NCI-H146 treated with DMSO at 0.1 percent for 48 hours (cell line): Measurements from ENCODE around the gene ESYT1.
A peak's percentile ranks its signal among the peaks of the same experiment; 100 is the strongest.

Source experiments
- DNase-seq: peaks from one replicate; lab custom pipeline; 2025; ENCODE audit not compliant: unreplicated experiment; lab: John Stamatoyannopoulos, UW

ESYT1 gene

DNA sequence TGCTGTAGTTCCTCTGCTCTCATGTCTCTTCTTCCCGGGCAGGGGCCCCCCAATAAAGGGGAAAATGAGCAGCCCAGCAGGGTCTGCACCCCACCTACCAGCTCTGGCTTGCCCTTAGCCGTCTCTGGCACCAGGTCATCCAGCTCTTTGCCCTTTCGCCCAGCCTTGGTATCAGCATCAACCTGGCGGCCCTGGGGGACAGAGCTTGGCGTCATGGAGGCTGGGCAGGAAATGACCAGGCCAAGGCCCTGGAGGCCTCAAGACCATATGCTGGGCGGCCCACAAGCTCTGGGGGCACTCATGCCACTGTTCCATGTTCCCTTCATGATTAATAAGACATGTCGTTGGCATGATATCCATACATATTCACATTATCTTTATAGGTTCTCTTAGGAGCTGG is 44.8 kb downstream of the ESYT1 start:
- no peak for DNase-seq

- DNase-seq, result no peak
Measured at GRCh38 chr12:56178347-56178746, 50.3 kb downstream of the ESYT1 start.

DNA sequence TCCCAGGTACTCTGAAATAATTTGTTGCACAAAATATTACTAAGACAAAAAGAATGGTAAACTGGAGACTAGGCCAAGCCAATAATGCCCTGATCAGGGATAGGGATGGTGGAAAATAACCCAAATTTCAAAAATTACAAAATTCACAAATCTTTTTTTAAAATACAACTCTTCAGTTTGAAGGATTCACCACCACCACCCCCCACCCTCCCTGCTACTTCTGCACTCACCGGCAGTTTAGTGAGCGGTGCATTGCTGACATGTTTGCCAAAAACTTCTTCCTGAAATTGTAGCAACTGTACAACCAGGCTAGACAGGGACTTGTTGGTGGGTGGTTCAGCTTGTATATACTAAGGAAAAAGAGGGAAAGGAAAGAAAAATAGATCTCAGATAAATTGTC is 58.9 kb downstream of the ESYT1 start:
- DNase-seq, result no peak

GRCh38 chr12:56188131-56188777 is 60.2 kb downstream of the ESYT1 start:
- no peak for DNase-seq

DNA sequence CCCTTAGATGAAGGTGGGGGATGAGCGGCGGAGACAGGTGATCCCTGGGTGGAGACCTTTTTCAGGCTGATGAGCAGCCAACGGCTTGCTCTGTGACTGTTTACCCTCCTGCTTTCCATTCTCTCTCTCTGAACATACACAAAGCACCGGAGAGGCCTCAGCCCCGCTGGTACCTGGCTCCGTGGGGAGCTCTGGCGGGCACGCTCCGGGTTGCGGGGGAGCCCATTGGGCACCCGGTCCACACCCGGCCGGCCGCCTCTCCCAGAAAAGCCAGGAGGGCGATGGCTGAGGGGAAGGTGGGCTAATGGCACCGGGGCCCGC is 60.7 kb downstream of the ESYT1 start:
- peak; percentile 69 for DNase-seq

DNA sequence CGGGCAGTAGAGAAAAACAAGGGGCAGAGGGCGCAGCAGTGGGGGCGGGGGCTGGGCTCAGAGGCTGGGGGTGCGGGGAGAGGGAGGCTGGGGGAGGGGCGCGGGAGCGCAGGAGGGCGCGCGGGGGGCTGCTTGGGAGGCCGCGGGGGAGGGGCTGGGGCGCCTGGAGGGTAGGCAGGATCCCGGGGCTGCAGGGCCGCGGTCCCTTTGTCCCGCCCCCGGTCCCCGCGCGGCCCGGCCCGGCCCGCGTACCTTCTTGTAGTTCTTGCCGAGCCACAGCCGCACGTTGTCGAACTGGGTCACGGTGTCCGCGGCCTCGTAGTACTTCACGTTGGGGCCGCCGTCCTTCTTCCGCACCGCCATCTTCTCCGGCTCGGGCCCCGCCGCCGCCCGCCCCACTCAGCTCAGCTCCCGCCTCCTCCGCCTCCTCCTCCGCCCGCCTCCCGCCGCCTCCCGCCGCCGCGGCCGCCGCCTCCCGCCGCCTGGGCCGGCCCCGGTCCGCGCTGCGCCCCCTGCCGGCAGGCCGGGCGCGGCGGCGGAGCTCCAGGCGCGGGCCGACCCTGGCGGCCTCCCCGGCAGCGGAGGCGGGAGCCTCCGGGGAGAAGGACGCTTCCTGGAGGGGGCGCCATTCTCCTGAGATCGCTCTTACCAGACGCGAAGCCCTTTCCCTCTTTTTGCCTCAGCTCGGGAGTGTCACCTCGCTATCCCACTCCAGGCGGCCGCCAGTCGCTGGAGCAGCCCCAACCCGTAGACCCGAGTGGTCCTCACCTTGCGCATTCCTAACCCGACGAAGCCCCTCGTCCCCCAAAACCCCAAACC is 61.2 kb downstream of the ESYT1 start, which contains the start of gene SMARCC2:
Gene SMARCC2, minus strand, starts transcription at position 385 of the 819 bp plus-strand sequence. Its CDS starts 22 bp downstream, at position 363.
- DNase-seq, result peak; percentile 70

GRCh38 chr12:56189918-56190694 is 62.0 kb downstream of the ESYT1 start:
- peak; percentile 80 for DNase-seq

DNA sequence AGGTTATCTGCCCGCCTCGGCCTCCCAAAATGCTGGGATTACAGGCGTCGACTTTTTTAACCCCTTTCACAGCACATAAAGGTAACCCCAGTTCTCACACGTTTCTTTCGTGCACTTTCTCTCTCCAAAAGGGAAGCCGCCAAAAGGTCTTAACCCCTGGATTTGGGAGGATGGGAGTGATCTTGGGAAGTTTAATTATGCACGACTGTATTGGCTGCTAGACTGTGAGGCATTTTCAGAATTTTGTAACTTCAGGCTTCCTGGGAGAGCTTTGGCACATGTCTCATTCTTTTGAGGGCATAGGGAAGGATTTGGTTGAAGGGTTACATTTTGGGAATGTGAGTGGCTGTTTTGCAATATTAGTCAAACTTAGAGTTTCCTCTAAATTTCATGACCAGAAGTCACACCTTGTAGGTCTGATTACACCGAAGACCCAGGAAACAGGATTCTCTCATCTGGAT is 62.7 kb downstream of the ESYT1 start:
- no peak for DNase-seq

DNA sequence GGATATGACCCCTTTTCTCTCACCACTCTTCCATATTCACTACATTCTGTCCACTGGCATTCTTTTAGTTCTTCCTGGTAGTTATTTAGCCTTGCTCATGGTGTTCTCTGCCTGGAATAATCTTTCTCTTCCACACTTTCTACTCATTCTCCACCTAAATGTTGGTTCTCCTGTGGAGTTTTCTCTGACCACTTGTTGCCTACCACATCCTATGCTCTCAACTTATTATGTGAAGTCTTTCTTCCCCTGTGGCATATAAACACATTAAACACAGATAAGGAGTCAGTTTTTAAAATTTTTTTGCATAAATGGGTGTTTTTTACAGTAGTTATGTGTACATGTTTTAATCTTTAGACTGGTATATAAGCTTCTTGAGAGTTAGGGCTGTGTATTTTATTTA is 64.5 kb downstream of the ESYT1 start:
- DNase-seq, result no peak

DNA sequence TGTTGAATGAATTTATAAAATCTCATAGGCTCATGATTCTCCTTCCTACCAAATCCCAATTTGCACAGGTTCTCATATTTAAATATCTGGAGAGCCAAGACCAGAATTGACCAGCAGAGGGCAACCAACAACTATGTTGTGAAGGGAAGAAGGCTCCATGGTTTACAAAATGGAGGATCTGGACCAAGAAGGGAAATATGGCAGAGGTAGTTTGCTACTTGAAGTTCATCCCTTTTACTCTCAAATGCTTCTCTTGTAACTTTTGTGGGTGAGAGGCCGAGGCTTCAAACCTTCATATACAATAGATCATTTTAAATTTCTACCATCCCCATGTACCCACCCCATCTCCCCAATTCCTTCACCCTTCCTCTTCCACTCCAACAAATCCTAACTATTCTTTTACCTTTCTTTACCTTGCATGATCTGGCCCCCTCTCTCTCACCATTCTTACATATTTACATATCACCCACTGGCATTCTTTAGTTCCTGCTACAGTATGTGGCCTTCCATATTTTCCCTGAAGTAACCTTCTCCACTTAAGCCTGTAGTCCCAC is 65.0 kb downstream of the ESYT1 start:
- DNase-seq, result peak; percentile 89
